Measurements from ENCODE around the gene PIP4K2C.

DNA sequence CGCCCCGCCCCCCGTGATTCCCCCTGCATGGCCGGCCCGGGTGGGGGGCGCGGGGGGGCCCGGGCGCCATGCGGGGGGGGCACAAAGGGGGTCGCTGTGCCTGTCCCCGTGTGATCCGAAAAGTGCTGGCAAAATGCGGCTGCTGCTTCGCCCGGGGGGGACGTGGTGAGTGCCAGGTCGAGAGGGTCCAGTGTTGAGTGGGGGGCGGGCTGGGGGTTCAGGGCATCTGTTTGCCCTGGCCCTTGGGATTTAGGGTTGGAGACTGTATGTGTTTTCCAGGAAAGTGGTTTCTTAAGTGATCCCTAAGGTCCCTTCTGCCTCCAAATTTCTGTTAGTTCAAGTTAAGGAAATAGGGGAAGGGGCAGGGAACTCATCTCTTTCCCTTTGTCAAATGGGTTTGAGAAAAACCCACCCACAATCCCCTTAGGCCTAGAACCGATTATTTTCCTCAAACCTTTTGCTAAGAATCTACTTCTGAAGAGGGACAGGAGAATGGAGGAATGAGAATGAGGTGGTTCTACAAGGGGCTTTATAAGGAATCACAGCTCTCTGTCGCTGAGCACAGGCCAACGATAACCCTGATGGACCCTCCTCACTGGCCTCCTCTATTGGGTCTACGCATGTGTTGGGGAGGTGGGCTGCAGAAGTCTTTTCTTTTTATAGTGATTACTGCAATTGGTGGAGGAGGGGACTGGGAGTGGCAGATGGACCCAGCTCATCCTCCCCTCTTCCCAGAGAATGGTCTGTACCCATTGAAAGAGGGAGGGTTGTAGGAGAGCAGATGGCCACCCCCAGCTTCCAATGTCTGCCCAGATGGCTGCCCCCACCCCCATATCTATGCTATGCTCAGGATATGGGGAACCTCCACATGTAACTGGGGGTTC lies 21.1 kb downstream of the PIP4K2C start:
- TF ChIP-seq POLR2A (IDR thresholded peaks at IDR 0.05; ENCODE audit: extremely low read depth, insufficient read length): no peak
- TF ChIP-seq, protein P1, sequence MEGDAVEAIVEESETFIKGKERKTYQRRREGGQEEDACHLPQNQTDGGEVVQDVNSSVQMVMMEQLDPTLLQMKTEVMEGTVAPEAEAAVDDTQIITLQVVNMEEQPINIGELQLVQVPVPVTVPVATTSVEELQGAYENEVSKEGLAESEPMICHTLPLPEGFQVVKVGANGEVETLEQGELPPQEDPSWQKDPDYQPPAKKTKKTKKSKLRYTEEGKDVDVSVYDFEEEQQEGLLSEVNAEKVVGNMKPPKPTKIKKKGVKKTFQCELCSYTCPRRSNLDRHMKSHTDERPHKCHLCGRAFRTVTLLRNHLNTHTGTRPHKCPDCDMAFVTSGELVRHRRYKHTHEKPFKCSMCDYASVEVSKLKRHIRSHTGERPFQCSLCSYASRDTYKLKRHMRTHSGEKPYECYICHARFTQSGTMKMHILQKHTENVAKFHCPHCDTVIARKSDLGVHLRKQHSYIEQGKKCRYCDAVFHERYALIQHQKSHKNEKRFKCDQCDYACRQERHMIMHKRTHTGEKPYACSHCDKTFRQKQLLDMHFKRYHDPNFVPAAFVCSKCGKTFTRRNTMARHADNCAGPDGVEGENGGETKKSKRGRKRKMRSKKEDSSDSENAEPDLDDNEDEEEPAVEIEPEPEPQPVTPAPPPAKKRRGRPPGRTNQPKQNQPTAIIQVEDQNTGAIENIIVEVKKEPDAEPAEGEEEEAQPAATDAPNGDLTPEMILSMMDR (IDR thresholded peaks at IDR 0.05; ENCODE audit: low read depth, low read length): no peak

Measured in NB4 (cell line).